ENCODE results near the gene ID2. TPM values are rescaled to one million over a fixed set of nuclear protein-coding genes. Genes with fewer than 3 reads are reported as not detected.

Gene ID2
- total RNA-seq, 1 donor from 2014 or later: 59.7 TPM

GRCh38 chr2:8648441-8649213, 33.2 kb upstream of the ID2 start:
- no peak for DNase-seq

GRCh38 chr2:8649718-8650117, 32.1 kb upstream of the ID2 start:
- DNase-seq: no peak

GRCh38 chr2:8650256-8650655, 31.6 kb upstream of the ID2 start:
- DNase-seq: no peak

- no peak for DNase-seq
Observed at GRCh38 chr2:8652774-8653426, 29.0 kb upstream of the ID2 start.

GRCh38 chr2:8653485-8653884, 28.4 kb upstream of the ID2 start:
- DNase-seq: no peak

GRCh38 chr2:8654041-8654440, 27.8 kb upstream of the ID2 start:
- DNase-seq: no peak

- DNase-seq: no peak
Observed at GRCh38 chr2:8654483-8654882, 27.4 kb upstream of the ID2 start.

GRCh38 chr2:8656160-8656641, 25.7 kb upstream of the ID2 start:
- DNase-seq: no peak

- no peak for DNase-seq
Observed at GRCh38 chr2:8656811-8657210, 25.0 kb upstream of the ID2 start.

- no peak for DNase-seq
Observed at GRCh38 chr2:8657423-8658062, 24.3 kb upstream of the ID2 start.

- DNase-seq: no peak
Observed at GRCh38 chr2:8658064-8658862, 23.6 kb upstream of the ID2 start.

GRCh38 chr2:8659092-8659734, 22.6 kb upstream of the ID2 start:
- no peak for DNase-seq

- DNase-seq: no peak
Observed at GRCh38 chr2:8659735-8660492, 21.9 kb upstream of the ID2 start.

GRCh38 chr2:8661235-8661634, 20.6 kb upstream of the ID2 start:
- no peak for DNase-seq

GRCh38 chr2:8661736-8662135, 20.1 kb upstream of the ID2 start:
- peak; percentile 84 for DNase-seq

GRCh38 chr2:8662239-8662879, 19.5 kb upstream of the ID2 start:
- peak; percentile 10 for DNase-seq

GRCh38 chr2:8663997-8664396, 17.9 kb upstream of the ID2 start:
- DNase-seq: peak; percentile 39

GRCh38 chr2:8666581-8666980, 15.3 kb upstream of the ID2 start:
- DNase-seq: no peak

- DNase-seq: no peak
Observed at GRCh38 chr2:8667896-8668512, 13.9 kb upstream of the ID2 start.

- DNase-seq: no peak
Observed at GRCh38 chr2:8669157-8669817, 12.6 kb upstream of the ID2 start.
